Endothelial cell of umbilical vein (primary cell): Measurements from ENCODE around the gene PIGX. TPM values are rescaled to one million over a fixed set of nuclear protein-coding genes. Genes with fewer than 3 reads are reported as not detected.

ENCODE experiments used
- BruUV-seq: library from RNA; stranded (reverse); fragments of 400-500 nt; replicated peaks from 2 replicates; lab custom pipeline; 2021; lab: Mats Ljungman, UMichigan
- CTCF ChIA-PET: fragments of 300-600, 350-600 bp; sonication (Branson Sonifier 250); formaldehyde crosslinking; loops from one replicate; lab custom pipeline; 2021; ENCODE audit warnings: antibody characterized with exemption, inconsistent platforms; lab: Charles Lee
- POLR2A ChIA-PET: fragments of 300-600, 350-600 bp; sonication (Branson Sonifier 250); formaldehyde crosslinking; loops from one replicate; lab custom pipeline; 2021; ENCODE audit warnings: antibody characterized with exemption, inconsistent platforms; lab: Charles Lee
- DNase-seq: peaks from one replicate; pipeline ENCODE4 v3.0.0-alpha.2; 2011; ENCODE audit warnings: low read depth, low spot score
- FAIRE-seq: peaks from 2 replicates; lab custom pipeline; 2011; peaks lifted over from hg19 to GRCh38; lab: Jason Lieb, UNC
- H2AFZ ChIP-seq: 2 replicates; pipeline ENCODE4 v1.6.0; 2012; ENCODE audit warnings: low read depth, low read length, control low read depth, inconsistent platforms
- H3K27ac ChIP-seq: 2 replicates; pipeline ENCODE4 v1.5.1; 2011; ENCODE audit warnings: low read depth, mild to moderate bottlenecking, control low read depth, low read length, moderate library complexity; ENCODE audit not compliant: insufficient read depth
- H3K27me3 ChIP-seq, 2 experiments: 2 replicates each; pipeline versions ENCODE4 v1.6.0 to v1.6.1; 2011; ENCODE audit warnings: low read length in 2 of 2, mixed read lengths in 1 of 2; ENCODE audit not compliant: control insufficient read depth in 2 of 2, insufficient read depth in 2 of 2
- H3K36me3 ChIP-seq, 2 experiments: 2 replicates in 1 of 2; 3 replicates in 1 of 2; pipeline ENCODE4 v1.5.1; 2011; ENCODE audit warnings: low read length in 2 of 2, mild to moderate bottlenecking in 1 of 2, moderate library complexity in 1 of 2; ENCODE audit not compliant: control insufficient read depth in 2 of 2, insufficient read depth in 2 of 2; ENCODE audit errors: extremely low read depth in 1 of 2
- H3K4me1 ChIP-seq: 3 replicates; pipeline ENCODE4 v1.5.1; 2011; ENCODE audit warnings: mild to moderate bottlenecking, low read length; ENCODE audit not compliant: control insufficient read depth, insufficient read depth; ENCODE audit errors: extremely low read depth
- H3K4me2 ChIP-seq: 2 replicates; pipeline ENCODE4 v1.6.1; 2011; ENCODE audit warnings: low read length, control low read depth, mixed read lengths; ENCODE audit not compliant: insufficient read depth
- H3K4me3 ChIP-seq, 3 experiments: fragments of 200-600 bp in 1 of 3; sonication (generic), shearing (Covaris generic) in 1 of 3; replicated peaks in 1 of 3; 2 replicates each; pipeline ENCODE4 v1.5.1; 2011 to 2016; ENCODE audit warnings: control low read depth in 3 of 3, low read length in 3 of 3, mild to moderate bottlenecking in 2 of 3, inconsistent platforms in 1 of 3, low read depth in 1 of 3, moderate library complexity in 1 of 3; ENCODE audit not compliant: insufficient read depth in 1 of 3
- H3K79me2 ChIP-seq: 2 replicates; pipeline ENCODE4 v1.6.0; 2012; ENCODE audit warnings: low read length, inconsistent platforms; ENCODE audit not compliant: control insufficient read depth, insufficient read depth
- H3K9ac ChIP-seq: replicated peaks from 2 replicates; pipeline ENCODE3; 2011; ENCODE audit warnings: low read length, control low read depth; ENCODE audit not compliant: insufficient read depth; ENCODE audit errors: extremely low read depth
- H3K9me1 ChIP-seq: replicated peaks from 3 replicates; pipeline ENCODE4 v1.6.0; 2011; ENCODE audit warnings: mild to moderate bottlenecking, low read length; ENCODE audit not compliant: control insufficient read depth, insufficient read depth; ENCODE audit errors: extremely low read depth
- H3K9me3 ChIP-seq: replicated peaks from 2 replicates; pipeline ENCODE4 v1.5.1; 2012; ENCODE audit warnings: low read length, inconsistent platforms; ENCODE audit not compliant: control insufficient read depth, insufficient read depth
- H4K20me1 ChIP-seq: replicated peaks from 2 replicates; pipeline ENCODE3; 2011; ENCODE audit warnings: mild to moderate bottlenecking, low read length; ENCODE audit not compliant: control insufficient read depth, insufficient read depth; ENCODE audit errors: extremely low read depth
- CTCF ChIP-seq, 2 donors: IDR thresholded peaks; 1 replicate in 1 of 2; 2 replicates in 1 of 2; pipeline ENCODE4 v1.5.1; 2011; ENCODE audit warnings: low read length in 2 of 2, mild to moderate bottlenecking in 2 of 2, moderate library complexity in 2 of 2, control low read depth in 1 of 2, inconsistent platforms in 1 of 2, low read depth in 1 of 2; ENCODE audit not compliant: insufficient read depth in 1 of 2; ENCODE audit errors: extremely low read depth in 1 of 2
- EZH2 ChIP-seq: IDR thresholded peaks from 2 replicates; pipeline ENCODE4 v1.6.1; 2012; ENCODE audit warnings: borderline replicate concordance, low read depth, mild to moderate bottlenecking, moderate library complexity, low read length, inconsistent platforms; ENCODE audit not compliant: severe bottlenecking
- GATA2 ChIP-seq: IDR thresholded peaks from 2 replicates; pipeline ENCODE4 v1.7.0; 2011; ENCODE audit warnings: low read depth, mild to moderate bottlenecking, moderate library complexity, mixed read lengths, low read length; ENCODE audit not compliant: insufficient read length, insufficient read depth
- JUN ChIP-seq: IDR thresholded peaks from 2 replicates; pipeline ENCODE4 v1.6.1; 2011; ENCODE audit warnings: borderline replicate concordance, low read depth; ENCODE audit not compliant: insufficient read length, insufficient read depth
- MAX ChIP-seq: IDR thresholded peaks from 2 replicates; pipeline ENCODE4 v1.6.1; 2011; ENCODE audit not compliant: insufficient read depth, insufficient read length
- MYC ChIP-seq: IDR thresholded peaks from one replicate; pipeline ENCODE4 v1.6.1; 2011; ENCODE audit warnings: mild to moderate bottlenecking, low read depth, low read length
- POLR2A ChIP-seq: IDR thresholded peaks from 2 replicates; pipeline ENCODE4 v1.6.1; 2012; ENCODE audit warnings: low read depth, mild to moderate bottlenecking, control low read depth, low read length
- POLR2AphosphoS5 ChIP-seq: IDR thresholded peaks from 2 replicates; pipeline ENCODE4 v1.6.1; 2012; ENCODE audit warnings: low read depth, mild to moderate bottlenecking, control low read depth, low read length, moderate library complexity; ENCODE audit not compliant: insufficient read depth
- dilution Hi-C: fragments of 300-500 bp; cut with MboI; formaldehyde crosslinking; loops from one replicate; pipeline ENCODE4 v1.15.0; 2019; ENCODE audit warnings: low sequenced_read_pairs; ENCODE audit not compliant: extremely low pct_ligation_motif_present
- intact Hi-C: fragments of 100-400 bp; cut with micrococcal nuclease; formaldehyde crosslinking; loops from one replicate; pipeline ENCODE4 v1.10.0; 2022
- polyA plus RNA-seq, 4 experiments: library from polyadenylated mRNA; depleted of rRNA in 3 of 4; stranded (reverse) in 3 of 4; unstranded in 1 of 4; fragments of >200 nt; gene quantifications; 2 replicates each; pipeline versions ENCODE4 v1.2.1 to v1.2.3, GENCODE V29; 2011 to 2012; ENCODE audit warnings: missing spikeins in 1 of 4
- total RNA-seq: library from RNA; stranded (reverse); gene quantifications from 2 replicates; pipeline ENCODE4 v1.2.3, GENCODE V29; 2021

Gene PIGX
- total and polyA plus RNA-seq, 2 donors (not counting 3 experiments of a cell fraction or from before 2014, with no cell fraction given), result 9.2 to 14.0 TPM

DNA sequence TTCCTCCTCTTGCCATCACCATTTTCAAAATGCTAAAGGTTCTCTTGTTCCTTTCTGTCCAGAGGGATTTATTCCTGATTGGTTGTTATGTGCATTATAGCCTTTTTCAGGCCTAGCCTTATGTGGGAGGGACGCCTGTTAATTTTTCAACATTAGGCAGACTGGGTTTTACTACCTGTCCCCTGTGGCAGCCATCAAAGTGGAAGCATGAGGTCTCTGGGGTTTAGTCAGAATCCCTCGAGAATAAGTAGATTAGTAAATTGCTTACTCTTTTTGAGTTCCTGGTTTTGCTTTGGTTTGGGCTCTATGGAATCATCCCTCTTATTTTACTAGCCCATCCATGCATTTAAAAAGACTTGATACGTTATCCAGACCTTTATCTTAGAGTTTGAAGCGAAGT is 59.9 kb downstream of the PIGX start:
- H3K36me3 ChIP-seq, result no peaks in the 10 kb centered on the region
- dilution Hi-C loops, result no loop called here
- no peak for DNase-seq
- no peak overlapping the region for H3K4me2 ChIP-seq
- no peak overlapping the region for H3K27ac ChIP-seq
- ChIA-PET POLR2A (no interaction called here), CTCF (no interaction called here)
- no peak overlapping the region for H3K4me3 ChIP-seq
- no TSS peak for BruUV-seq
- H3K9me1 ChIP-seq, result no peaks in the 10 kb centered on the region
- H4K20me1 ChIP-seq, result peaks cover 13% of the 10 kb centered on the region
- peaks cover 18% of the 10 kb centered on the region for H3K4me1 ChIP-seq
- H3K79me2 ChIP-seq, result peaks cover 81% of the 10 kb centered on the region
- no peaks in the 10 kb centered on the region for H3K9me3 ChIP-seq
- no peaks in the 10 kb centered on the region for H3K27me3 ChIP-seq
- intact Hi-C loops, result no loop called here
- no peak for FAIRE-seq
- TF ChIP-seq POLR2A (no peak), EZH2 (no peak), GATA2 (no peak), JUN (no peak), MYC (no peak), POLR2AphosphoS5 (no peak), MAX (no peak), CTCF (IDR thresholded peaks at IDR 0.05; ENCODE audit: extremely low read depth in 1 of 2, insufficient read depth in 1 of 2, low read depth in 1 of 2, low read length in 2 of 2) (no peak)
- H3K9ac ChIP-seq, result no peak overlapping the region
- no peak overlapping the region for H2AFZ ChIP-seq
